ENCODE data around the gene OR2H2. TPM values are rescaled to one million over a fixed set of nuclear protein-coding genes. Genes with fewer than 3 reads are reported as not detected.

The OR2H2 gene
- polyA plus RNA-seq, 1 experiment, result not detected

GRCh38 chr6:29617782-29618554 lies 33.0 kb downstream of the OR2H2 start:
- peak; percentile 2; the same call in 1 of the 2 replicates for TF ChIP-seq CTCF (IDR thresholded peaks at IDR 0.05; ENCODE audit: low read depth, low read length)
- ChIA-PET POLR2A (no interaction called here), CTCF (interaction anchor here (1.9 kb wide), 1 partner anchor 36 kb away, joined by 12 read pairs; no protein-coding TSS in a partner anchor)

GRCh38 chr6:29619578-29620160 lies 34.7 kb downstream of the OR2H2 start:
- Histone ChIP-seq H3K27me3 (ENCODE audit: control insufficient read depth, insufficient read depth, low read length) (no peaks in the 10 kb centered on the region), H3K4me3 (ENCODE audit: low read depth, low read length) (no peak overlapping the region), H3K27ac (ENCODE audit: low read depth, low read length) (no peak overlapping the region), H3K9me3 (ENCODE audit: control insufficient read depth, insufficient read depth, low read length) (no peaks in the 10 kb centered on the region)
- POLR2A ChIA-PET, result no interaction called here
- no peak for DNase-seq (ENCODE audit: low read depth, low spot score)
- TF ChIP-seq CTCF (IDR thresholded peaks at IDR 0.05; ENCODE audit: low read depth, low read length), result no peak
- CTCF ChIA-PET, result interaction anchor here (1.0 to 1.2 kb wide), 2 partner anchors 31 to 34 kb away, joined by 4 to 11 read pairs; no protein-coding TSS in a partner anchor

More at GRCh38 chr6:29617782-29618554, 33.0 kb downstream of the OR2H2 start:
- Histone ChIP-seq H3K27me3 (ENCODE audit: control insufficient read depth, insufficient read depth, low read length) (no peaks in the 10 kb centered on the region), H3K4me3 (ENCODE audit: low read depth, low read length) (no peak overlapping the region), H3K27ac (ENCODE audit: low read depth, low read length) (no peak overlapping the region), H3K9me3 (ENCODE audit: control insufficient read depth, insufficient read depth, low read length) (no peaks in the 10 kb centered on the region)
- DNase-seq (ENCODE audit: low read depth, low spot score), result no peak

- CTCF ChIA-PET, result interaction anchor here (1.0 to 1.2 kb wide), 2 partner anchors 30 to 33 kb away, joined by 4 to 11 read pairs; no protein-coding TSS in a partner anchor
- TF ChIP-seq CTCF (IDR thresholded peaks at IDR 0.05; ENCODE audit: low read depth, low read length), result no peak
- H3K4me3 ChIP-seq (ENCODE audit: low read depth, low read length), result no peak overlapping the region
- no peaks in the 10 kb centered on the region for H3K9me3 ChIP-seq (ENCODE audit: control insufficient read depth, insufficient read depth, low read length)
- no peaks in the 10 kb centered on the region for H3K27me3 ChIP-seq (ENCODE audit: control insufficient read depth, insufficient read depth, low read length)
- no peak overlapping the region for H3K27ac ChIP-seq (ENCODE audit: low read depth, low read length)
- no peak for DNase-seq (ENCODE audit: low read depth, low spot score)
- POLR2A ChIA-PET, result no interaction called here
Observed at GRCh38 chr6:29620630-29621029, 35.7 kb downstream of the OR2H2 start.

GRCh38 chr6:29624520-29624961 lies 39.6 kb downstream of the OR2H2 start:
- POLR2A ChIA-PET, result no interaction called here
- H3K27me3 ChIP-seq (ENCODE audit: control insufficient read depth, insufficient read depth, low read length), result no peaks in the 10 kb centered on the region
- H3K4me3 ChIP-seq (ENCODE audit: low read depth, low read length), result no peak overlapping the region
- H3K27ac ChIP-seq (ENCODE audit: low read depth, low read length), result no peak overlapping the region
- no peaks in the 10 kb centered on the region for H3K9me3 ChIP-seq (ENCODE audit: control insufficient read depth, insufficient read depth, low read length)
- no peak for DNase-seq (ENCODE audit: low read depth, low spot score)
- no peak for TF ChIP-seq CTCF (IDR thresholded peaks at IDR 0.05; ENCODE audit: low read depth, low read length)
- CTCF ChIA-PET, result interaction anchor here (13.4 kb wide), 1 partner anchor 26 kb away, joined by 281 read pairs; no protein-coding TSS in a partner anchor

Data from AG04450 (cell line).